Kasumi-1 (cell line): ENCODE results near the gene VCX3B.
"Not testable (repeated sequence)": the region's sequence is repeated elsewhere in the genome, so short reads cannot be mapped to it uniquely, and the experiment has no call there.

Experiments used
- DNase-seq, 2 experiments: peaks; one replicate each; lab custom pipeline; 2025; lab: John Stamatoyannopoulos, UW

The VCX3B gene

GRCh38 chrX:8464530-8464929, at the start of gene VCX3B:
VCX3B (plus strand) TSS chrX:8464830; CDS start chrX:8465451, 621 bp downstream.
- not testable (repeated sequence) for DNase-seq

- no peak for DNase-seq
Observed at GRCh38 chrX:8418301-8418700, 46.3 kb upstream of the VCX3B start.

- DNase-seq: no peak
Observed at GRCh38 chrX:8424912-8425311, 39.7 kb upstream of the VCX3B start.

GRCh38 chrX:8429692-8430249, 34.9 kb upstream of the VCX3B start:
- no peak for DNase-seq

GRCh38 chrX:8430444-8430843, 34.2 kb upstream of the VCX3B start:
- no peak for DNase-seq

- DNase-seq: no peak
Observed at GRCh38 chrX:8432396-8432795, 32.2 kb upstream of the VCX3B start.

GRCh38 chrX:8433109-8434062, 31.2 kb upstream of the VCX3B start:
- no peak for DNase-seq

- no peak for DNase-seq
Observed at GRCh38 chrX:8447368-8447767, 17.3 kb upstream of the VCX3B start.

- not testable (repeated sequence) for DNase-seq
Observed at GRCh38 chrX:8452343-8452742, 12.3 kb upstream of the VCX3B start.

- DNase-seq: no peak
Observed at GRCh38 chrX:8453611-8454010, 11.0 kb upstream of the VCX3B start.

- no peak for DNase-seq
Observed at GRCh38 chrX:8455557-8455956, 9.1 kb upstream of the VCX3B start.

GRCh38 chrX:8462488-8462887, 2.1 kb upstream of the VCX3B start:
- DNase-seq: no peak

- no peak for DNase-seq
Observed at GRCh38 chrX:8484360-8484949, 19.8 kb downstream of the VCX3B start.

- not testable (repeated sequence) for DNase-seq
Observed at GRCh38 chrX:8495036-8495435, 30.4 kb downstream of the VCX3B start.

- DNase-seq: no peak
Observed at GRCh38 chrX:8500203-8500602, 35.6 kb downstream of the VCX3B start.

- DNase-seq: not testable (repeated sequence)
Observed at GRCh38 chrX:8502101-8502500, 37.5 kb downstream of the VCX3B start.

- no peak for DNase-seq
Observed at GRCh38 chrX:8504451-8504850, 39.8 kb downstream of the VCX3B start.
